CD4-positive, alpha-beta memory T cell (primary cell): Measurements from ENCODE around the gene TBC1D22B. TPM values are rescaled to one million over a fixed set of nuclear protein-coding genes. Genes with fewer than 3 reads are reported as not detected.

ENCODE experiments used
- CTCF ChIA-PET: fragments of 350-600 bp; sonication (Branson Sonifier 250); formaldehyde crosslinking; loops from one replicate; lab custom pipeline; 2021; ENCODE audit warnings: inconsistent platforms; ENCODE audit not compliant: partially characterized antibody; lab: Charles Lee
- POLR2A ChIA-PET: fragments of 350-600 bp; sonication (Branson Sonifier 250); formaldehyde crosslinking; loops from one replicate; lab custom pipeline; 2021; ENCODE audit not compliant: partially characterized antibody; lab: Charles Lee
- DNase-seq, 5 donors: peaks; one replicate each; pipeline versions ENCODE4 v3.0.0 to v3.0.0-alpha.2; 2020 to 2022; ENCODE audit warnings: mixed read lengths in 1 of 5
- H3K27ac ChIP-seq: one replicate; pipeline ENCODE4 v1.7.0; 2013; ENCODE audit warnings: low read depth, low read length
- H3K27me3 ChIP-seq: 2 replicates; pipeline ENCODE4 v1.7.0; 2013; ENCODE audit warnings: mild to moderate bottlenecking, low read length, moderate library complexity; ENCODE audit not compliant: insufficient read depth
- H3K36me3 ChIP-seq: 2 replicates; pipeline ENCODE4 v1.7.0; 2013; ENCODE audit warnings: mild to moderate bottlenecking, low read length, moderate library complexity; ENCODE audit not compliant: insufficient read depth
- H3K4me1 ChIP-seq: 2 replicates; pipeline ENCODE4 v1.7.0; 2013; ENCODE audit warnings: mild to moderate bottlenecking, low read length, moderate library complexity; ENCODE audit not compliant: insufficient read depth
- H3K4me3 ChIP-seq, 2 donors: one replicate each; pipeline ENCODE4 v1.7.0; 2013; ENCODE audit warnings: low read length in 2 of 2, mild to moderate bottlenecking in 1 of 2
- H3K9me3 ChIP-seq, 2 donors: one replicate each; pipeline ENCODE4 v1.7.0; 2013; ENCODE audit warnings: low read length in 2 of 2, control low read depth in 1 of 2; ENCODE audit not compliant: control insufficient read depth in 1 of 2
- H3K27ac Mint-ChIP-seq, 7 donors: one replicate each; pipeline ENCODE4 v1.8.0; 2020 to 2021; ENCODE audit warnings: mixed read lengths in 7 of 7, mild to moderate bottlenecking in 6 of 7, inconsistent platforms in 3 of 7, moderate library complexity in 3 of 7
- H3K27me3 Mint-ChIP-seq, 2 donors: one replicate each; pipeline ENCODE4 v1.8.0; 2020 to 2021; ENCODE audit warnings: mixed read lengths in 2 of 2
- H3K36me3 Mint-ChIP-seq, 2 donors: one replicate each; pipeline ENCODE4 v1.8.0; 2020 to 2021; ENCODE audit warnings: mixed read lengths in 2 of 2, inconsistent platforms in 1 of 2, mild to moderate bottlenecking in 1 of 2
- H3K4me1 Mint-ChIP-seq, 4 donors: one replicate each; pipeline ENCODE4 v1.8.0; 2020 to 2021; ENCODE audit warnings: mixed read lengths in 4 of 4, mild to moderate bottlenecking in 1 of 4
- H3K4me3 Mint-ChIP-seq, 8 donors: one replicate each; pipeline ENCODE4 v1.8.0; 2020 to 2021; ENCODE audit warnings: mixed read lengths in 8 of 8, mild to moderate bottlenecking in 7 of 8, moderate library complexity in 6 of 8, inconsistent platforms in 3 of 8
- H3K9me3 Mint-ChIP-seq, 8 donors: one replicate each; pipeline ENCODE4 v1.8.0; 2020 to 2021; ENCODE audit warnings: mixed read lengths in 8 of 8, mild to moderate bottlenecking in 5 of 8, inconsistent platforms in 3 of 8, moderate library complexity in 1 of 8
- intact Hi-C: fragments of 100-400 bp; cut with micrococcal nuclease; formaldehyde crosslinking; loops from one replicate; pipeline ENCODE4 v1.15.1; 2023
- polyA plus RNA-seq, 2 donors: library from polyadenylated mRNA; unstranded; fragments of 300-500 nt; fragmentation: Illumina TruSeq; gene quantifications; one replicate each; pipeline ENCODE4 v1.2.3, GENCODE V29; 2021
- total RNA-seq, 2 experiments: library from RNA; stranded (reverse); gene quantifications; one replicate each; pipeline ENCODE4 v1.2.3, GENCODE V29; 2021

Gene TBC1D22B
- total and polyA plus RNA-seq, 4 experiments from 2014 or later = 7.2 to 11.9 (median 10.0) TPM

DNA sequence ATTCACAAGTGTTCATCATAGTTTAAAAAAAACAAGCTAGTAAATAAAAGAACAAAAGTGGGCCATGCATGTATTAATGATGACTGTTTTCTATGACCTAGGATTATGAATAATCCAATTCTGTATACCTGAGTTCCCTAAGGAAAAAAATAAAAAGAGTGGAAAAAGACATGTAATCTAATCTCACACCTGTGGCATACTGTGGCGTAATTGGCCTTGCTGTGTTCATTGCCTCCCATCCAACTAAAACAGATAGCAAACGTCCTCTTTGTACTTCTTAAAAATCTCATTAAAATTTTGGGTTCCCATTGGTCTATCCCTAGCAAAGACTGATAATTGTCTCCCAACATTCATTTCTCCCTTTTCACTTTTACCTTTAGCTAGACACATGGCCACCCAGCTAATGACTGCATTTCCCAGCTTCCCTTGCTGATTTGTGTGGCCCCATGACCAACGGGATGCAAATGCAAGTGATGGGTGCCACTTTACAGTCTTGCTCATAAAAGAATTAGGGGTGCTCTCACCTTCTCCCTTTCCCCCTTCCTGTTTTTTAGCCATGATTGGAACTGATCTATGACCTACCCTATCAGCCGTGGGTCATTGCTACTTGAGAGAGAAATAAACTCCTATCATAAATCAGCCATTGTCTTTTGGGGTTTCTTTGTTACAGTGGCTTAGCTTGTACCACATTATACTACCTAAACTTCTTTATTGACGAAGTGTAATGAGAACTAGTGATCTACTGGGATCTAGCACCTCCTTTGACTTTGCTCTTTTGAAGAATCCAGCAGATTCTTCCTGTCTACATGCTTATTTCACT, 32.0 kb upstream of the TBC1D22B start:
- Histone ChIP-seq H3K4me1 (peaks cover 7% of the 10 kb centered on the region), H3K4me3 (no peak overlapping the region), H3K9me3 (no peaks in the 10 kb centered on the region), H3K27ac (no peak overlapping the region), H3K27me3 (no peaks in the 10 kb centered on the region), H3K36me3 (no peaks in the 10 kb centered on the region)
- Mint-ChIP-seq H3K36me3 (no peaks in the 10 kb centered on the region), H3K9me3 (no peaks in the 10 kb centered on the region), H3K27me3 (peaks cover 0 to 4% of the 10 kb centered on the region in 2 donors), H3K4me3 (no peak overlapping the region), H3K27ac (peak overlapping the region in 1 of 7 donors; percentile 29), H3K4me1 (peaks cover 7 to 17% (median 12%) of the 10 kb centered on the region in 4 donors)
- ChIA-PET CTCF (interaction anchor here (0.8 to 33.8 kb wide), 3 partner anchors 13 to 375 kb away, joined by 3 to 1184 read pairs (median 3); no protein-coding TSS in a partner anchor), POLR2A (no interaction called here)
- no peak for DNase-seq
- intact Hi-C loops = no loop called here

DNA sequence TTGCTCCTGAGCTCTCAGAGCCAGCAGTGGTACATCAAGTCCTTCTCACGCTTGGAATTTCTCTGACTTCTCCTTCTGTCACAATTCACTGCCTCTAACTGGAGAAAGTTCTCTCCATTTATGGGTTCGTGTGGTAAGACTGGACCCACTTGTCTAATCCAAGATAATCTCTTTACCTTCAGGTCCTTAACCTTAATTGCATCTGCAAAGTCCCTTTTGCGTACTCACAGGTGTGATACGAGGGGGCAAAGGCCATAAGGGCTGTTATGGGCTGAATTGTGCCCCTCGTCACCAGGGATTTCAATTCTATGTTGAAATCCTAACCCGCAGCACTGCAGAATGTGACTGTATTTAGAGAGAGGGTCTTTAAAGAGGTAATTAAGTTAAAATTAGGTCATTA, 27.5 kb upstream of the TBC1D22B start:
- no peaks in the 10 kb centered on the region for H3K36me3 Mint-ChIP-seq
- no peaks in the 10 kb centered on the region for H3K9me3 Mint-ChIP-seq
- no peaks in the 10 kb centered on the region for H3K9me3 ChIP-seq
- ChIA-PET POLR2A (no interaction called here), CTCF (no interaction called here)
- H3K27me3 ChIP-seq = no peaks in the 10 kb centered on the region
- no peaks in the 10 kb centered on the region for H3K36me3 ChIP-seq
- intact Hi-C loops = no loop called here
- peaks cover 0 to 4% (median 3%) of the 10 kb centered on the region in 4 donors for H3K4me1 Mint-ChIP-seq
- peaks cover 0 to 8% of the 10 kb centered on the region in 2 donors for H3K27me3 Mint-ChIP-seq
- no peak overlapping the region for H3K27ac Mint-ChIP-seq
- no peak for DNase-seq
- no peak overlapping the region for H3K4me3 Mint-ChIP-seq
- H3K4me3 ChIP-seq = no peak overlapping the region
- H3K4me1 ChIP-seq = no peaks in the 10 kb centered on the region
- H3K27ac ChIP-seq = no peak overlapping the region

DNA sequence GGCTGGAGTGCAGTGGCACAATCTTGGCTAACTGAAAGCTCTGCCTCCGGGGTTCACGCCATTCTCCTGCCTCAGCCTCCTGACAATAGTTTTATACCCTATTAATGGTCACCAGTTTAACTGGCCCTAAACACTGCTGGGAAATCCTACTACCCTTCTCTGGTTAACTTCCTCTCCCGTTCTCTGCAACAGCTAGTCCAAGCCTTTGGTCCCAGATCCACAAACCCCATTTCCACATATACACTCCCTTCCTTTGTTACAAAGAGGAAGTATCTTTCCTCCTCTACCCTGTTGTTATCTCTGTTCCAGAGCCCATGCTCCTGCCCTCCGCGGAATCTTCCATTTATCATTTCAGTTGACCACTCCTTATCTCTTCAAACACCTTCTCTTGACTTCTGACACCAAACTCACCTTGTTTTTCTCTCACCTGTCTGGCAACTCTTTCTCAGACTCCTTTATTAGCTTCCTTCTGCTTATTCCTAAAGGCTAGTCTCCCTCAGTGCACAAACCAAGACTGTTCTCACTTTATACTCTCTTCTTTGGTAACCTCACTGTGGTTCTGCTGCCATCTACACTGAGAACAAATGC, 25.0 kb upstream of the TBC1D22B start:
- DNase-seq = no peak
- Histone ChIP-seq H3K4me3 (no peak overlapping the region), H3K36me3 (no peaks in the 10 kb centered on the region), H3K9me3 (no peaks in the 10 kb centered on the region), H3K4me1 (no peaks in the 10 kb centered on the region), H3K27ac (no peak overlapping the region), H3K27me3 (no peaks in the 10 kb centered on the region)
- no peak overlapping the region for H3K4me3 Mint-ChIP-seq
- CTCF ChIA-PET = no interaction called here
- H3K27me3 Mint-ChIP-seq = peaks cover 0 to 6% of the 10 kb centered on the region in 2 donors
- intact Hi-C loops = no loop called here
- POLR2A ChIA-PET = interaction anchor here (0.8 kb wide), 1 partner anchor 347 kb away, joined by 3 read pairs; the partner anchor contains the start of gene C6orf89
- peaks cover 0 to 4% (median 3%) of the 10 kb centered on the region in 4 donors for H3K4me1 Mint-ChIP-seq
- peak overlapping the region in 1 of 7 donors; percentile 31 for H3K27ac Mint-ChIP-seq
- H3K36me3 Mint-ChIP-seq = no peaks in the 10 kb centered on the region
- peaks cover 0 to 2% (median 0%) of the 10 kb centered on the region in 8 donors for H3K9me3 Mint-ChIP-seq

GRCh38 chr6:37233541-37233940, 24.0 kb upstream of the TBC1D22B start:
- intact Hi-C loops = no loop called here
- H3K9me3 ChIP-seq = no peaks in the 10 kb centered on the region
- H3K4me1 Mint-ChIP-seq = peaks cover 0 to 4% (median 3%) of the 10 kb centered on the region in 4 donors
- H3K27ac ChIP-seq = no peak overlapping the region
- no peak overlapping the region for H3K27ac Mint-ChIP-seq
- peaks cover 0 to 6% of the 10 kb centered on the region in 2 donors for H3K27me3 Mint-ChIP-seq
- no peaks in the 10 kb centered on the region for H3K27me3 ChIP-seq
- no peak overlapping the region for H3K4me3 Mint-ChIP-seq
- H3K4me3 ChIP-seq = no peak overlapping the region
- no peaks in the 10 kb centered on the region for H3K4me1 ChIP-seq
- no peaks in the 10 kb centered on the region for H3K36me3 Mint-ChIP-seq
- no peak for DNase-seq
- no peaks in the 10 kb centered on the region for H3K36me3 ChIP-seq
- H3K9me3 Mint-ChIP-seq = peaks cover 0 to 2% (median 0%) of the 10 kb centered on the region in 8 donors
- CTCF ChIA-PET = no interaction called here
- POLR2A ChIA-PET = no interaction called here

GRCh38 chr6:37236921-37237320, 20.7 kb upstream of the TBC1D22B start:
- Histone ChIP-seq H3K4me3 (no peak overlapping the region), H3K27me3 (no peaks in the 10 kb centered on the region), H3K4me1 (peaks cover 10% of the 10 kb centered on the region), H3K9me3 (no peaks in the 10 kb centered on the region), H3K36me3 (no peaks in the 10 kb centered on the region), H3K27ac (no peak overlapping the region)
- DNase-seq = no peak
- Mint-ChIP-seq H3K4me1 (peaks cover 7 to 13% (median 11%) of the 10 kb centered on the region in 4 donors), H3K27ac (no peak overlapping the region), H3K27me3 (peaks cover 0 to 4% of the 10 kb centered on the region in 2 donors), H3K4me3 (no peak overlapping the region), H3K9me3 (peaks cover 0 to 2% (median 0%) of the 10 kb centered on the region in 8 donors), H3K36me3 (no peaks in the 10 kb centered on the region)
- ChIA-PET POLR2A (no interaction called here), CTCF (no interaction called here)
- intact Hi-C loops = no loop called here

DNA sequence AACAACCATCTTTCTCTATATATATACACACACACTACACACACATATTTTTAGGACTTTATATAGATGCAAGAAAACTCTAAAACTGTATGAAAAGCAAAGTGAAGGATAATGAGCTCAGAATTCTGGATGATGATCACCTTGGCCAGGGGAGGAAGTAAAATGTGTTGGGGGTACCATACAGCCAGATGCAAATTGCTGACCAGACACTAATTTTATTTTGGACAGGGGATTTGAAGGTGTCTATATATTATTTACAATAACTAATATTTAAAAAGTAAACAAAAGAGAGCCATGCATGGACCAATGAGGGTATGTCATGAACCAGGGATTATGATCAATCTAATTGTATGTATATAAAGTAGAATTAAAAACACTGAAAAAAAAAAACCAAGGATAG, 19.8 kb upstream of the TBC1D22B start:
- Mint-ChIP-seq H3K27me3 (peaks cover 0 to 2% of the 10 kb centered on the region in 2 donors), H3K4me3 (no peak overlapping the region), H3K27ac (no peak overlapping the region), H3K9me3 (peaks cover 0 to 2% (median 0%) of the 10 kb centered on the region in 8 donors), H3K36me3 (no peaks in the 10 kb centered on the region), H3K4me1 (peaks cover 7 to 13% (median 11%) of the 10 kb centered on the region in 4 donors)
- intact Hi-C loops = no loop called here
- POLR2A ChIA-PET = no interaction called here
- Histone ChIP-seq H3K27ac (no peak overlapping the region), H3K27me3 (no peaks in the 10 kb centered on the region), H3K4me1 (peaks cover 10% of the 10 kb centered on the region), H3K9me3 (no peaks in the 10 kb centered on the region), H3K36me3 (no peaks in the 10 kb centered on the region), H3K4me3 (no peak overlapping the region)
- DNase-seq = no peak
- CTCF ChIA-PET = interaction anchor here (1.0 to 1.3 kb wide), 3 partner anchors 13 to 219 kb away, joined by 3 read pairs; no protein-coding TSS in a partner anchor

- intact Hi-C loops = no loop called here
- CTCF ChIA-PET = interaction anchor here (1.0 to 1.3 kb wide), 3 partner anchors 13 to 220 kb away, joined by 3 read pairs; no protein-coding TSS in a partner anchor
- H3K9me3 Mint-ChIP-seq = peaks cover 0 to 2% (median 0%) of the 10 kb centered on the region in 8 donors
These were observed 19.2 kb upstream of the TBC1D22B start for GRCh38 chr6:37238381-37238780.

More at GRCh38 chr6:37238381-37238780, 19.2 kb upstream of the TBC1D22B start:
- Histone ChIP-seq H3K4me3 (no peak overlapping the region), H3K27ac (no peak overlapping the region), H3K27me3 (no peaks in the 10 kb centered on the region), H3K36me3 (no peaks in the 10 kb centered on the region), H3K9me3 (no peaks in the 10 kb centered on the region), H3K4me1 (peaks cover 10% of the 10 kb centered on the region)
- Mint-ChIP-seq H3K27me3 (no peaks in the 10 kb centered on the region), H3K36me3 (no peaks in the 10 kb centered on the region), H3K4me3 (no peak overlapping the region), H3K27ac (no peak overlapping the region), H3K4me1 (peaks cover 7 to 13% (median 11%) of the 10 kb centered on the region in 4 donors)
- no peak for DNase-seq
- POLR2A ChIA-PET = no interaction called here
